RPMI8226 (cell line): ENCODE results near the gene PXN.
"Not testable (repeated sequence)": the region's sequence is repeated elsewhere in the genome, so short reads cannot be mapped to it uniquely, and the experiment has no call there.

ENCODE experiments used
- DNase-seq: peaks from one replicate; pipeline ENCODE4 v3.0.0-alpha.2; 2015

PXN gene

DNA sequence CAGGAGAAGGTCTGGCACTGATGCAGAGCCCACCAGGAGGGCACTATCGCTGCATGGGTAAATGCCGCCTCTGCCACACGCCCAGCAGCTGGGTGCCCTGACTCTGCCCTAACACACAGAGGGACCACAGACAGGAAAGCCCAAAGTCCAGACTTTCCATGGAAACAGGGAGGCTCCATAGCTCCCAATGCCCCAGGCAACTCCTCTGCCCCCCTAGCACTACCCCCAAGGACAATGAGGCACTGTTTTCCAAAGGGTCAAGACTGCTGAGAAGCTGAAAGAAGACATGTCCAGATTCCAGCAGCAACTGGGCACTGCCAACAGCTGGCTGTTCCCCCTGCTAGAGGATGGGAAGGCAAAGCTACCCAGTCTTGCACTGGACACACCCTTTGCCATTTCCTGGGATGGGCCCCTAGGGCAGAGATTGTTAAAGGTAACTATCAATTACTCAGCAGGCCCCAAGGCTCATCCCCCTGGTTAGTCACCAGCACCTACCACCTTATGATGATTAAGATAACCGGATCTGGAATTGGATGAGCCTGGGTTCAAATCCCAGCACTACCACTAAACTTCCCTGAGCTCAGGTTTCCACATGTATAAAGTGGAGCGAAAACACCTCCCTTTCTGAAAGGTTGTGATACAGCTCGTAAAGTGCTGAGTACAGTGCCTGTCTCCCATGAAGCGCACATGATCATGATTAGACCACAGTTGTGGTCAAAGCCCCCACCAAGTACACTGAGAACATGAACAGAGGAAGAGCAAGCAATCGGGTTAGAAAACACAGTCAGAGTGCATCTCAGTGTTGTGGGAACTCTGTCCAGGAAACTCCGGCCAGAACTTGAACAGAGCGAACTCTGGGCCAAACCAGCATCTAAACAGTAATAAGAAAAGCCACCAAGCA lies 3.3 kb downstream of the PXN start:
- DNase-seq: no peak

DNA sequence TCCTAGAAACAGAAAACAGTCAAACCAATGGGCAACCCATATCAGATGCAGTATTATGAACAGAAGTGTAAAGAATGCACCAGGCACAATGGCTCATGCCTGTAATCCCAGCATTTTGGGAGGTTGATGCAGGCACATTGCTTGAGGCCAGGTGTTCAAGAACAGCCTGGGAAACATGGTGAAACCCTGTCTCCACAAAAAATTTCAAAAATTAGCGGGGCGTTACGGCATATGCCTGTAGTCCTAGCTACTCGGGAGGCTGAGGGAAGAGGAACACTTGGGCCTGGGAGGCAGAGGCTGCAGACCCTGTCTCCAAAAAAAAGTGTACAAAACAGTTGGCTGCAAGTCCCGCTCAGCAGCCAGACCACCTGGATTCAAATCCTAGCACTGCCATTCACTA lies 4.9 kb downstream of the PXN start:
- DNase-seq: no peak

DNA sequence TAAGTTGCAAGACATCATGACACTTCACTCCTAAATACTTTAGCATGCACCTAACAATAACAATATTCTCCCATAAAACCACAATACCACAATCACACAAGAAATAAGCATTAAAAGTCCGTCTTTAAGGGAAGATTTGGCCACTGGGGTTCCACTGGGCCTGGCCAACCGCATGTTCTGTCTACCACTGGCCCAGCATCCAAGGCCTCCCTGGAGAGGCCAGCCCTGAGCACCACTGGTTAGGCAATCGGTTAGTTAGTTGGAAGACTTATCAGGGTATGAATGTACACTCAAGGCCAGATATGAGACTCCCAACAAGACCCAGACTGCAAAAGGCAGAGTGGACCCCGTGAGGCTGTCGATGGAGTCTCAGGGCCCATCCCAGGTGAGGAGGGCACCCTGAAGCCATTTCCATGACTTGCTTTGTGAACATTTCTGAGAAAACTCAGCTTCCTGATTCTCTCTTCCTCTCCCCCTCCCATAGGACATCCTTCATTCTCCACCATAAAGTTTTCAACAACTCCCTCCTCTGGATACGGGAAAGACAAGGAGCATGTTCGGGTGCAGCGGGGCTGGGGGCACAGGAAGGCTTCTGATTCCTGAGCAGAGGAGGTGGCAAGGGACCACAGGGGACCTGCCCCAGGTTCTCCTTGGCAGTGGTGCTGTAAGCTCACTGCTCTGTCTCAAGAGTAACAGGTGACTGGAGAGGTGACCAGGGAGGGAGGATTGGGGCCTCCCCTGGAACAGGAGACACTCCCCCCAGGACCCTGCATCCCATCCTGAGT lies 5.9 kb downstream of the PXN start:
- no peak for DNase-seq

GRCh38 chr12:120258323-120258896 lies 7.1 kb downstream of the PXN start:
- DNase-seq: no peak

DNA sequence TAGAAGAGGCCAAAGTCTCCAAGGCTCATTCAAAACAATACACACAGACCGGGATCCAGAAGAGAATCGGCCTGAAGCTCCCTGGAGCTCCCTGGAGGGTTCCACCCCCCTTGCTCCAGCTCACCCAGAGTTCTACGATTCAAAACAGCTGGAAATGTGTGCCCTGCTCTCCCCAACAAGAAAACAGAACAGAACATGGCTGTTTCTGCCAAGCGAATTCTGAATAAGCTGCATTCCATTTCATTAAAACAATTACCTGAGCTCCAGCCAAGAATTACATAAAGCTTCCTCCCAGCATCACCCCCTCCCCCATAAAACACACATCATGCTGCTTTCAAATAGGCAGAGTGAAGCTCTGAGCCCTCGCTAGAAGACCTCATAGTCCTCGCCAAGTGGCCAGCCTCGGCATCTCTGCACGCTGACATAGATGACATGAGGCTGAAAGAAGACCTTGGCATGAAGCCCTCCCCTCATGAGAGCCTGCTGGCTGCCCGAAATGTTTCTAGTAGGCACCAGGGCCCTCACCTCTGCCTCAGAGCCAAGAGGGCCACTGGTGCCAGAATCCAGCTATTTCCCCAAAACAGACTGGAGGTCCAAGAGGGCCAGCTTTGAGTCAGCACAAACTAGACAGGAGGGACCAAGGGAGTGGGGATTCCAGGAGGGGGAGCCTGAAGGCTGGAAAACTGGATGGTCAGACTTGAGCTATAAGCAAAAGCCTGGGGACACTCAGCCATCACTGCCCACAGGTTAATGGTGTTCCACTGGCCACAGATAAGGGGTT lies 8.3 kb downstream of the PXN start:
- DNase-seq: no peak

- DNase-seq: no peak
Measured at GRCh38 chr12:120254809-120255208, 10.7 kb downstream of the PXN start.

- DNase-seq: not testable (repeated sequence)
Measured at GRCh38 chr12:120253313-120253712, 12.2 kb downstream of the PXN start.

- DNase-seq: no peak
Measured at GRCh38 chr12:120252071-120252906, 13.2 kb downstream of the PXN start.

GRCh38 chr12:120251364-120252070 lies 14.0 kb downstream of the PXN start:
- not testable (repeated sequence) for DNase-seq

DNA sequence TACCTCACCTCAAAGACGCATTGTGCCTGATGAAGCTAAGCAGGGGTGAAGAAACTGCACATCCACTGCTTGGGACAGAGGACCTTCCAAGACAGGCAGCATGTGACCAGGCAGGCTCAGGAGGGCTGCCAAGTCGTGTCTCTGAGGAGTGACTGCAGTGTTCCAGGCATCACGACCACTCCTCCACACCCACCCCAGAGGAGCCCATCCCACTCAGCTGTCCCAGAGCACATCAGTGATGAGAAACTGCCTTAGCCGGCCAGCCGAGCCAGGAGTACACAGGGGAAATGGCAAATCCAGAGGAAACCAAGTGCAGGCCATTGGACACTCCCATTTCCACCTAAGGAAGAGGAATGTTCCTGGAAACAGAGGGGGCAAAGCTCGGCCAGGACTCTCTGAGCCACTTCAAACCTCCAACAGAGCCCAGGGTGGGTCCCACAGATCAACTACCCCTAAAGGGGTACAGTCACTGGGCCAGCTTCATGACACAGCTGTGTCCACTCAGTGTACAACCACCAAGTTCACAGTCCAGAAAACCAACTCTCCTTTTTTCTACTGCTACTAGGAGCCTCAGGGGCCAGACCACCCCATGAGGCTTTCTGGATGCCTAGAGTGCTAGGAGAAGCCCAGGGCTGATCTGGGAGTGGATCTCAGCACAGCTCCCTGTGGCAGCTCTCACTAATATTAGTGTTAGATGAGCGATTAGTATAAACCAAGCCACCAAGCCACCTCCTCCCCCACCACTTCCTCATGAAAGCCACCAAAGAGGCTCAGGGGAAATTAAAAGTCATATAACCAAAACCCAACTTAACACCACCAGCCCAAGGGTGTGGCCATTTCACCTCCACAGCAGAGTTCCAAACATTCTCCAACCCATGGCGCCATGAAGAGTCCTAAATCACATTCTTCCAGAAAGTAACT lies 15.4 kb downstream of the PXN start:
- no peak for DNase-seq

DNA sequence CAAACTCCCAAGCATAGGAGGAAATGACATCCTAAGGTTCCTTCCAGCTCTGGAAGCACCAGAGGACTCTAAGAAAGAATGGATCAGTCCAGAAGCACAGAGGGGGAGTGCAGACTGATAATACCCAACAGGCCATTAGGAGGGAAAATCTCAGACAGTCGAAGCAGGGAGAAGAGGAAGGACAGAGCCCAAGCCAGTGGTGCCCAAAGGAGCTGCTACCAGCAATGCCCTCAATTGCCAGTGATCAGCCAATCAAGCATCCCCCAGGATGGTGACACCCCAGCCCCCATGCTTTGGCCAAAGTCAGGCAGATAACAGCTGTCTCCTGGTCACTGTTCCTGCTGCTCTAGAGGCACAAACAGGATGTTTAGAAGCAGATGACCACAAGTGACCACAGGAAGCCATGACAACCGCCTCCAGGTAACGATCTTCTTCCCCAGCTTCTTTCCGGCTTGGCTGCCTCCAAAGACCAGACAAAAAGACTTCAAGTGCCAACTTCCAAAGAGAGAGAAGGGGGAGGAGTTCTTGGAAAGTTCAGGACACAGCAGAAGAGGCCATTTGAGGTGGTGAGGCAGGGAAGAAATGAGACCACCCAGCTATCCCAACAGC lies 16.2 kb downstream of the PXN start:
- no peak for DNase-seq

DNA sequence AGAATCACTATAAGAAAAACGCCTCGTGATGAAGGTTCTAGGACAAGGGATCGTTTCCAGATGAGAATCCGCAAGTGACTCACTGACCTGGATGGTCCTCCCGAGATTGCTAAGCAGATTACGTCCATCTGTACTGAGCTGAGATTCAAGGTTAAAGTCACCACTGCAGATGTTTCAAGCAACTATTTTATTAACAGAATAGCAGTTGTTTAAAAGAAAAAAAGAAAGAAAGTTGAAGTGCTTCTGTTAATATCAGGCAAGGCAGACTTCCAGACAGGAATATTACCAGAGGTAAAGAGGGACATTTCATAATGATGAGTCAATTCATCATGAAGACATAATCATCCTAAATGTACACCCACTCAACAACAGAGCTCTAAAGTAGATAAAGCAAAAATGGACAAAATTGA lies 17.9 kb downstream of the PXN start:
- no peak for DNase-seq

DNA sequence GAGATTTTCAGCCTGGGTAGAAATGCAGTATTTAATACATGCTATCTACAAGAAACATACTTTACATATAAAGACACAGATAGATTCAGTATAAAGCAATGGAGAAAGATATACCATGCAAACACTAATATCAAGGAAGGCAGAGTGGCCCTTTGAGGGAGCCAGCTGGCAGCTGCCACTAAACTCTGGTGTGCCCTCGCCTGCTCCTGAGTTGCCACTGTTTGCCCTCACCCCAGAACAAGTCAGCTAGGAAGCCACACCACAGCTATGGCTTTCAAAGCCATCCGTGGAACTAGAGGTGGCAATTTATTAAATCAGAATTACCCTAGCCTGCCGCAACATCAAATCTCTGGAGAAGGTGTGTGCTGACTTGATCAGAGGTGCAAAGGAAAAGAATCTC lies 18.3 kb downstream of the PXN start:
- no peak for DNase-seq

- not testable (repeated sequence) for DNase-seq
Measured at GRCh38 chr12:120246705-120247104, 18.8 kb downstream of the PXN start.

- DNase-seq: no peak
Measured at GRCh38 chr12:120242971-120243699, 22.4 kb downstream of the PXN start.

DNA sequence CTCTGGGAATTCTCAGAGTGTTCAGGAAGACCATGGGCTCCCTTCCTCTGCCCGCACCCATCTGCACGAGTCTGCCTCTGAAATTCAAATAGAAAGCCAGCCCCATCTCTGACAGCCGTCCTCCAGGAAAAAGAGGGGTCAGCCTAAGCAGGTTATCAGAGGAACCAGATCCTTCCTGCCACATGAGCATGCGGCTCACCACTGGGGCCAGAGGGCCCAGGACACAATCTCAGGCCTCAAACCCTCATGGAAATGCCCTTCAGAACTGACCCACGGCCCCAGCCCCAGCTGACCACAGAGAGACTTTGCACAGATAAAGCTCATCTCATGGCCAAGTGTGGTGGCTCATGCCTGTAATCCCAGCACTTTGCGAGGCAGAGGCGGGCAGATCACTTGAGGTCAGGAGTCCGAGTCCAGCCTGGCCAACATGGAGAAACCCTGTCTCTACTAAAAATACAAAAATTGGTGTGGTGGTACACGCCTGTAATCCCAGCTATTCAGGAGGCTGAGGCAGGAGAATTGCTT lies 23.2 kb downstream of the PXN start:
- DNase-seq: peak; percentile 1

DNA sequence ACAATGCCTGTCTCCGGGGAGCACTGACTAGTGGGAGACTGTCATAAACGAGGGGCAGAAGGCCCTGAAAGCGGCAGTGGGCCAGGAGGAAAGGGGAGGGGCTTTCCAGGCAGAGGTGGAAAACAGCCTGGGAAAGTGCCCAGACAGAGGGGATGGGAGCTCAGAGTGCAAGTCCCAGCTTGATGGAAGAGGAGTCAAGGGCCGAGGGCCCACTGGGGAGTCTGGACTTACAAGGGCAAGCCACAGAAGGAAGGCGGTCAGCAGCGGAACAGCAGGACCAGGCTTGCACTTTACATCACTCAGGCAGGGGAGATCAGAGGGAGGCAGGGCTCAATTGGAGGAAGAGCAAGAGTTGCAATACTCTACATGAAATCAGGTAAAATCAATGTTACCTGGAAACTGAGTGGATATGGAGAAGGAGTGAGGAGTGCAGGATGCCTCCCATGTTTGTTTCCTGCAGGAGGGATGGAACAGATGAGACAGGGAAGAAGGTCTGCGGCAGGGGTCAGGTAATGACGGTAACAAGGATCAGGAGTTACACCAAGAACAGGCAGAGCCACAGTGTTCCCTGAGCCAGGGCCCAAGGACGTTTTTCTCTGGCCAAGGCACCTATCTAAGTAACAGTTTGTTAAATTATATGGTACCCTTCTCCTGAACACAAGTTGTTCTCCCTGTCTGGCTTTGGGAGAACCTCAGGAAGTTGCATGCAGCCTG lies 23.8 kb downstream of the PXN start:
- peak; percentile 1 for DNase-seq

- no peak for DNase-seq
Measured at GRCh38 chr12:120240495-120240833, 25.1 kb downstream of the PXN start.
